Measurements from ENCODE around the gene HPSE2.

HPSE2 gene

GRCh38 chr10:98831391-98831790 lies 404.3 kb downstream of the HPSE2 start:
- no peak for DNase-seq

- no peak for DNase-seq
These were observed 409.9 kb downstream of the HPSE2 start for GRCh38 chr10:98825741-98826140.

- DNase-seq, result no peak
These were observed 418.3 kb downstream of the HPSE2 start for GRCh38 chr10:98817396-98817795.

- no peak for DNase-seq
These were observed 420.4 kb downstream of the HPSE2 start for GRCh38 chr10:98815039-98815885.

GRCh38 chr10:98814470-98814869 lies 421.2 kb downstream of the HPSE2 start:
- DNase-seq, result no peak

GRCh38 chr10:98808282-98808892 lies 427.3 kb downstream of the HPSE2 start:
- DNase-seq, result no peak

- no peak for DNase-seq
These were observed 435.4 kb downstream of the HPSE2 start for GRCh38 chr10:98800263-98800662.

- no peak for DNase-seq
These were observed 440.2 kb downstream of the HPSE2 start for GRCh38 chr10:98795467-98795866.

- DNase-seq, result no peak
These were observed 444.8 kb downstream of the HPSE2 start for GRCh38 chr10:98790817-98791216.

- DNase-seq, result no peak
These were observed 457.3 kb downstream of the HPSE2 start for GRCh38 chr10:98778277-98778759.

- DNase-seq, result no peak
These were observed 477.2 kb downstream of the HPSE2 start for GRCh38 chr10:98758463-98758862.

- no peak for DNase-seq
These were observed 487.4 kb downstream of the HPSE2 start for GRCh38 chr10:98748298-98748697.

GRCh38 chr10:98745645-98746044 lies 490.0 kb downstream of the HPSE2 start:
- DNase-seq, result no peak

GRCh38 chr10:98720551-98720950 lies 515.1 kb downstream of the HPSE2 start:
- DNase-seq, result no peak

- no peak for DNase-seq
These were observed 522.1 kb downstream of the HPSE2 start for GRCh38 chr10:98713586-98713985.

- no peak for DNase-seq
These were observed 539.1 kb downstream of the HPSE2 start for GRCh38 chr10:98696516-98696915.

GRCh38 chr10:98694883-98695282 lies 540.8 kb downstream of the HPSE2 start:
- no peak for DNase-seq

- DNase-seq, result no peak
These were observed 541.6 kb downstream of the HPSE2 start for GRCh38 chr10:98694014-98694413.

- no peak for DNase-seq
These were observed 548.0 kb downstream of the HPSE2 start for GRCh38 chr10:98687685-98688084.

GRCh38 chr10:98684019-98684899 lies 551.4 kb downstream of the HPSE2 start:
- DNase-seq, result no peak

GRCh38 chr10:98676895-98677294 lies 558.8 kb downstream of the HPSE2 start:
- DNase-seq, result no peak

GRCh38 chr10:98675902-98676301 lies 559.8 kb downstream of the HPSE2 start:
- no peak for DNase-seq

- DNase-seq, result no peak
These were observed 562.4 kb downstream of the HPSE2 start for GRCh38 chr10:98673171-98673782.
